Heart left ventricle (tissue), 13 donors: ENCODE measurements around the gene POLR2C.

Source experiments
- CTCF ChIP-seq, 12 donors: fragments of 200-600 bp; sonication (generic) in 4 of 12; IDR thresholded peaks; one replicate each; pipeline versions ENCODE4 v1.5.0 to v1.8.0; 2018 to 2022; ENCODE audit warnings: antibody characterized with exemption in 12 of 12, mild to moderate bottlenecking in 5 of 12
- POLR2A ChIP-seq, 2 donors: fragments of 450-650 bp; IDR thresholded peaks; one replicate each; pipeline ENCODE4 v1.6.1; 2017; ENCODE audit warnings: antibody characterized with exemption in 2 of 2, mild to moderate bottlenecking in 2 of 2, moderate library complexity in 2 of 2
- donor health status: ischemic (EF 13 %, LVEDD 7.1; RV severe dilation, severe dysfunction).
- donor health status: DM: no; HTN: yes; CAD: no.
- donor health status: DM: no; HTN: no; CAD: no.
- donor health status: ischemic (EF 25% LVEDD 6.9; RV normal size, moderate dysfunction).
- donor health status: ischemic (EF 25% LVEDD 5.7; RV mildly dilated, moderate dysfunction).
- donor health status: ischemic (EF 35%, LVEDD 5.7; RV mildly dilated, moderate dysfunction).
- donor health status: nonischemic (EF 11% LVEDD 7.7; RV severe dilation, severe dysfunction).
- donor health status: DM: yes; HTN: yes; CAD: no.
- donor health status: PGD.
- donor health status: ischemic (EF 29% LVEDD 5.4; RV normal size, mild dysfunction).
- donor health status: nonischemic (EF 23%, LVEDD 6.1; RV moderate dilation, normal function).

GRCh38 chr16:57502048-57502775, 39.7 kb downstream of the POLR2C start:
- no peak for TF ChIP-seq CTCF (IDR thresholded peaks at IDR 0.05)
- TF ChIP-seq POLR2A (IDR thresholded peaks at IDR 0.05): no peak
